ENCODE results near the gene C3.

DNA sequence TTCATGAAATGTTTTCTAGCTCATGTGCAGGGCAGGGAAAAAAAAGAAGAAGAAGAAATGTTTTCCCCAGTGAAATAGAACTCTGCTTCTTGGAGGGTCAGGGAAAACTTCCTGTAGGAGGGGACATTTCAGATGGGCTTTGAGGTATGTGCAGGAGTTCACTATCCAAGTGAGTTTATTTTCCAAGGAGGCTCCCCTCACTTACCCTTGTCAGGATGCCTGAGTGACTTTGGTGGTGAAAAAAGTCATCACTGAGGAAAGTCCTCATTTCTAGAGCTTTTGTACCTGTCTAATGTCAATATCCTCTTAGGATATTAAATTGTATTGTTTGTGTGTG is 656 bp upstream of the C3 start:
- TF ChIP-seq EZH2 (IDR thresholded peaks at IDR 0.05; ENCODE audit: borderline replicate concordance) (no peak), CTCF (IDR thresholded peaks at IDR 0.05; ENCODE audit: poor library complexity) (no peak)

All from hepatocyte (in vitro differentiated cells).